ENCODE results near the gene TMEM121B. TPM values are rescaled to one million over a fixed set of nuclear protein-coding genes. Genes with fewer than 3 reads are reported as not detected.

TMEM121B gene
- total RNA-seq, 6 experiments from 2014 or later: 0.05 to 0.33 (median 0.19) TPM

- ATAC-seq: no peak
- no peaks in the 10 kb centered on the region for H3K36me3 ChIP-seq
- DNase-seq: no peak
- intact Hi-C loops (cut with DNase I): no loop called here
- H3K4me1 ChIP-seq: peaks cover 0 to 29% (median 9%) of the 10 kb centered on the region in 4 donors
- H3K27me3 ChIP-seq: no peaks in the 10 kb centered on the region
- TF ChIP-seq CTCF (IDR thresholded peaks at IDR 0.05) (no peak), POLR2A (IDR thresholded peaks at IDR 0.05) (no peak)
- WGBS (ENCODE audit: insufficient coverage, low coverage, low lambda C conversion rate, missing lambda C conversion rate): 74% methylated on average over 3 of the region's 3 CpGs
- H3K4me3 ChIP-seq: peak overlapping the region; percentile 70 to 95 (median 84)
- H3K9me3 ChIP-seq: no peaks in the 10 kb centered on the region
- H3K27ac ChIP-seq: peak overlapping the region in 1 of 3 donors; percentile 88
Measured at GRCh38 chr22:17157714-17158113, 36.6 kb upstream of the TMEM121B start.

- ATAC-seq (no peak), DNase-seq (no peak)
- Histone ChIP-seq H3K27me3 (no peaks in the 10 kb centered on the region), H3K9me3 (no peaks in the 10 kb centered on the region), H3K36me3 (no peaks in the 10 kb centered on the region), H3K4me1 (peaks cover 0 to 36% (median 9%) of the 10 kb centered on the region in 4 donors), H3K27ac (no peak overlapping the region), H3K4me3 (no peak overlapping the region)
- intact Hi-C loops (cut with DNase I): no loop called here
- TF ChIP-seq POLR2A (IDR thresholded peaks at IDR 0.05): no peak
- TF ChIP-seq CTCF (IDR thresholded peaks at IDR 0.05): no peak
- WGBS (ENCODE audit: insufficient coverage, low coverage, low lambda C conversion rate, missing lambda C conversion rate): 70% methylated on average over 3 of the region's 3 CpGs
Measured at GRCh38 chr22:17155941-17156340, 34.8 kb upstream of the TMEM121B start.

GRCh38 chr22:17152971-17153370 is 31.8 kb upstream of the TMEM121B start:
- ATAC-seq (peak in 2 of 4 donors; percentile 14 to 43), DNase-seq (no peak)
- 38% methylated on average over 3 of the region's 3 CpGs for WGBS (ENCODE audit: insufficient coverage, low coverage, low lambda C conversion rate, missing lambda C conversion rate)
- Histone ChIP-seq H3K27ac (no peak overlapping the region), H3K27me3 (no peaks in the 10 kb centered on the region), H3K4me1 (peaks cover 0 to 46% (median 13%) of the 10 kb centered on the region in 4 donors), H3K36me3 (no peaks in the 10 kb centered on the region), H3K9me3 (no peaks in the 10 kb centered on the region), H3K4me3 (no peak overlapping the region)
- intact Hi-C loops (cut with DNase I): no loop called here
- TF ChIP-seq CTCF (IDR thresholded peaks at IDR 0.05) (no peak), POLR2A (IDR thresholded peaks at IDR 0.05) (no peak)

GRCh38 chr22:17152340-17152739 is 31.2 kb upstream of the TMEM121B start:
- intact Hi-C loops (cut with DNase I): no loop called here
- Histone ChIP-seq H3K27ac (no peak overlapping the region), H3K9me3 (no peaks in the 10 kb centered on the region), H3K36me3 (no peaks in the 10 kb centered on the region), H3K27me3 (no peaks in the 10 kb centered on the region), H3K4me3 (no peak overlapping the region), H3K4me1 (peaks cover 0 to 39% (median 10%) of the 10 kb centered on the region in 4 donors)
- WGBS (ENCODE audit: insufficient coverage, low coverage, low lambda C conversion rate, missing lambda C conversion rate): 49% methylated on average over 5 of the region's 6 CpGs
- TF ChIP-seq CTCF (IDR thresholded peaks at IDR 0.05) (no peak), POLR2A (IDR thresholded peaks at IDR 0.05) (no peak)
- peak in 1 of 3 donors; percentile 62 for DNase-seq
- peak; percentile 37 to 87 (median 60) for ATAC-seq

Data from right lobe of liver (tissue), 6 donors.